GM19463 (cell line): ENCODE data around the gene GSN.

ENCODE experiments used
- ATAC-seq: cut with Tn5 transposase; IDR thresholded peaks from one replicate; pipeline ENCODE4 v1.9.1; 2021; ENCODE audit warnings: mild to moderate bottlenecking, moderate library complexity; ENCODE audit not compliant: unreplicated experiment

The GSN gene

GRCh38 chr9:121272401-121272948 lies 4.5 kb downstream of the GSN start:
- ATAC-seq = no peak

- no peak for ATAC-seq
Observed at GRCh38 chr9:121273064-121273775, 5.3 kb downstream of the GSN start.

- no peak for ATAC-seq
Observed at GRCh38 chr9:121274851-121275250, 6.9 kb downstream of the GSN start.

- no peak for ATAC-seq
Observed at GRCh38 chr9:121275781-121276658, 8.1 kb downstream of the GSN start.

- ATAC-seq = no peak
Observed at GRCh38 chr9:121277026-121277425, 9.1 kb downstream of the GSN start.

- no peak for ATAC-seq
Observed at GRCh38 chr9:121277518-121278295, 9.7 kb downstream of the GSN start.

GRCh38 chr9:121278477-121279261 lies 10.7 kb downstream of the GSN start:
- ATAC-seq = peak; percentile 70

GRCh38 chr9:121279776-121280388 lies 11.9 kb downstream of the GSN start:
- no peak for ATAC-seq

GRCh38 chr9:121280715-121281613 lies 13.0 kb downstream of the GSN start:
- ATAC-seq = no peak

GRCh38 chr9:121281614-121282276 lies 13.8 kb downstream of the GSN start:
- ATAC-seq = no peak

GRCh38 chr9:121282277-121283079 lies 14.5 kb downstream of the GSN start:
- no peak for ATAC-seq

- ATAC-seq = no peak
Observed at GRCh38 chr9:121283080-121283398, 15.1 kb downstream of the GSN start.

GRCh38 chr9:121283856-121284732 lies 16.1 kb downstream of the GSN start:
- ATAC-seq = no peak

GRCh38 chr9:121284733-121285451 lies 16.9 kb downstream of the GSN start:
- no peak for ATAC-seq

GRCh38 chr9:121285835-121286687 lies 18.1 kb downstream of the GSN start:
- no peak for ATAC-seq
